GM18517 (cell line): ENCODE measurements around the gene GUCA1A.

Experiments
- ATAC-seq: cut with Tn5 transposase; IDR thresholded peaks from one replicate; pipeline ENCODE4 v1.9.1; 2021; ENCODE audit warnings: mild to moderate bottlenecking, moderate library complexity; ENCODE audit not compliant: unreplicated experiment

The GUCA1A gene

DNA sequence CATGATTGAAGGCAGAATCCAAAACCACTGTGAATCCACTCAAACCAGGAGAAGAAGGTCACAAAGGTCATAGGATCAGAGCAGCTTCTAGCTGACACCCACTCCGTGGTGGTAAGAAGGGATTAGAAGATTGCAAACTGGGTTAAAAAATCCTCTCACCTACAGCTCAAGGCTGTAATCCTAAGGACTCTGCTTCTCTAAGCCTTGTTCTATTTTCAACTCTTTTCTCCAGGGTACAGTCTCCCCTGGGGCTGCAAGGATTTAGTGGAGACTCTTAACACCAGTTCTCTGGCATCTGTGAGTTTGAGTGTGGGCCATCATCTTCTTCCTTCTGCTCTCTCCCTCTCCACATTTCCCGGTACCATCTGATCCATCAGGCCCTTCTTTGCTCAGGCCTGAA, at the start of gene GUCA1A:
Gene GUCA1A (plus strand): TSS at position 264 of the 400 bp plus-strand sequence. CDS start 250 bp downstream, outside the sequence.
- ATAC-seq, result no peak

DNA sequence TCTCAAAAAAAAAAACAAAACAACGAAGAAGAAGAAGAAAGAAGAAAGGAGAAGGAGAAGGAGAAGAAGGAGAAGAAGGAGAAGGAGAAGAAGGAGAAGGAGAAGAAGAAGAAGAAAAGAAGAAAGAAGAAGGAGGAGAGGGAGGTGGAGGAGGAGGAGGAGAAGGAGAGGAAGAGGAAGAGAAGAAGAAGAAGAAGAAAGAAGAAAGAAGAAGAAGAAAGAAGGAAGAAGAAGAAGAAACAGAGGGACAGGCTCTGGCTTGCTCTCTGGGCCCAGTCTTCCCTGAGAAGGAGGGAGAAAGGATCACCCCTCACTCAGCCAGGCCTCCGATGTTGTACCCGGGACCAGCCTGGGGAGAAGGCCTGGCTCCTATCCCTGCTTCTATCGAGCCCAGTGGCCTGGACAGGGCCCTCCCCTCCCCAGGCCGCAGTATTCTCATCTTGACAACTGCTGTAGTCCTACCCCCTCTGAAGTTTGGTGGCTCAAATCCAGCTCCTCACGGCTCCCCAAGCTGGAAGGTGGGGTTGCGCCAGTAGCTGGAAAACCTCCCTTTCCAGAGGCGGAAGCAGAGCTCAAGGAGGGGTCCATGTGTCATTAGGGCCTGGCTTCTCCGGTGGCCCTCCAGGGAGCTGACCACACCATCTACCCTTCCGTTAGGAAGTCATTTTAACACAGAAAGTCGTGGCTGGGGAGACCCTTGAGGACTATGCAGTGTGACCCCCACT, 49.6 kb upstream of the GUCA1A start:
- no peak for ATAC-seq

DNA sequence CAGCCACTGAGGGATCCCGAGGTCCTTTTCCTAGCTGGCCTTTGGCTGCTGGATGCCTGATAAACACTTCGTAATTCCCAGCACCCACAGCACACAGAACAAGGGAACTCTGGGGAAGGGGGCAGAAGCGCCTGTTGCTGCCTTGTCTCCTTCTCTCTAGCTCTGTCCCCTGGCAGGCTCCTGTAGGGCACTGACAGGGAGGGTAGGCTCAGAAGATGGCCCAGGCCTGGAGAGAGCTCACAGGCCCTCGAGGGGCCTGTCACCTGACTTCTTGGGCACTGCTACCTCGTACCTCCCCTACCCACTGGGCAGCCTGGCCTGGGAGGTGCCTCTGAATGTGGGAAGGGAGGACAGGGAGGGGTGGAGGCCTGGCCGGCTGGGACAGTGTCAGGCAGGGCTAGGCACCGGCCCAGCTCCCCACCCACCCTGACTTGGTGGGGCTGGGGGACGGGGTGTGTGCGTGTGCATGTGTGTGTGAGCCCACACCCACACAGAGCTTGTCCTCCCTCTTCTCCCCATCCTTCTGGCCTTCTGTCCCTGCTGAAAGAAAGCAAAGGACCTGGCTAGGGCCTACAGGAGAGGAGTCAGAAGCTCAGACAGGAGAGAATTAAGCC, 48.8 kb upstream of the GUCA1A start:
- no peak for ATAC-seq

- ATAC-seq, result no peak
Observed at GRCh38 chr6:42125231-42125630, 47.9 kb upstream of the GUCA1A start.

- no peak for ATAC-seq
Observed at GRCh38 chr6:42125663-42126062, 47.5 kb upstream of the GUCA1A start.

- ATAC-seq, result no peak
Observed at GRCh38 chr6:42128460-42129359, 44.5 kb upstream of the GUCA1A start.

GRCh38 chr6:42129360-42129676, 43.8 kb upstream of the GUCA1A start:
- no peak for ATAC-seq

GRCh38 chr6:42131531-42131930, 41.6 kb upstream of the GUCA1A start:
- no peak for ATAC-seq

DNA sequence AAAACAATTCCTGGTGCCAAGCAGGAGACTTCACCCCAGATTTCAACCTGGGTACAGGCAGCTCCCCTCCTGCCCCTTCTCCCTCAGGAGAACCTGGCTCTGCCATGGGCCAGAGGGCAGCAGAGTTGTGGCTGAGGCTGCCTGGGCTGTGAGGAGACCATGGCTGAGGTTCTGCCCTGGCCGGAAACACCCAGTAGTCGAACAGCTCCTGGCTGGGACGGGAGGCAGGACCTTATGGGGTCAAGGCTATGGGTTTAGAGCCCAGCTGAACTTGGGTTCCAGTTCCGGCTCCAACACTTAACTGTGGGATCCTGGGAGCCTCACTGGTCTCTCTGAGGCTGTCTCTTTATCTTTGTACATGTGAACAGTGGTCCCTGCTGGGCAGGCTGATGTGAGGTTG, 39.2 kb upstream of the GUCA1A start:
- no peak for ATAC-seq

DNA sequence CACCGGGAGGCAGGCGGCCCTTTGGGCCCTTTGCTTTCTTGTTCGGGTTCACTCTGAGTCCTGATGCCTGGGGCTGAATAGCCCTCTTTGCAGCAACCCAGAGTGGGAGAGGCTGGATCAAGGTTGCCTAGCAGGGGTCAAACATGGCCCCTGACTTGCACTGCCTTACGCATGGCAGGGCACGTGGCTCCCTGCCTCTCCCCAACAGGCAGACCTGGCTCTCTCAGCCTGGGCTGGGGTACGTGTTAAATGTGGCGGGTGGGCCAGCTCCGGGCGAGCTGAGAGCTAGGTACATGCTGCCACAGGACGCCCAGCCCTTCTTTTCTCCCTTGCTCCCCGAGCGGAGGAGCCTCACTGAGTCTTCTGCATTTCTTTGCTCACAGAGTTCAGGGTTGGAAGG, 38.0 kb upstream of the GUCA1A start:
- no peak for ATAC-seq

- ATAC-seq, result no peak
Observed at GRCh38 chr6:42135722-42136121, 37.4 kb upstream of the GUCA1A start.

DNA sequence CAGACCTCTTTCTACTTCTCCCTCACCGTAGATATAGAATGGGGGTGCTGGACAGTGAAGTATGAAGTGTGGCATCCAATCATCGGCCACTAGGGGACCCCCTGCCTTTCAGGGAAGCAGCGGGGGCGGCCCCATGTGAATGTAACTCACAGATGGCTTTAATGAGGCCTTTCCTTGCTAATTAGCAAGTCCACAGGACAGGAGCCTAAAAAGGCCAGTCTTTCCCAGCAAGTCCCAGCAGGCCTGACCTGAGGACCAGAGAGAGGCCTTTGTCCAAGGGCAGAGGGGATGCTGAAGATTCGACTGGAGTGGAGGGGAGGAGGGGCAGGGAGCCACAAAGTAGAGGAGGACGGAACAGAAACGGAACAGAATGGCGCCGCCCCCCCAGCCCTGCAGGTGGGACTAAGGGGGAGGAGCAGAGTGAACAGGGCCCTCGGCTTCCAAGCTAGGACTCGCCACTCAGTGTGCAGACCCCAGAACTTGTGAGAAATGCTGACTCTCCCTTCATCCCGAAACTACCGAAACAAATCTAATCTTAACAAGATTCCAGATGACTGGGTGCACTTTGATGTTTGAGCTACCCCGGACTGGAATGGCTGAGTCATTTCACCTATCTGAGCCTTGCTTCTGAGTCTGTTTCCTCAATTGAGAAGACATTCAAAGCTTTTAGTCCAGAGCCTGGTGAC, 36.5 kb upstream of the GUCA1A start:
- no peak for ATAC-seq

GRCh38 chr6:42137194-42137753, 35.9 kb upstream of the GUCA1A start:
- no peak for ATAC-seq

GRCh38 chr6:42138190-42138589, 35.0 kb upstream of the GUCA1A start:
- no peak for ATAC-seq

DNA sequence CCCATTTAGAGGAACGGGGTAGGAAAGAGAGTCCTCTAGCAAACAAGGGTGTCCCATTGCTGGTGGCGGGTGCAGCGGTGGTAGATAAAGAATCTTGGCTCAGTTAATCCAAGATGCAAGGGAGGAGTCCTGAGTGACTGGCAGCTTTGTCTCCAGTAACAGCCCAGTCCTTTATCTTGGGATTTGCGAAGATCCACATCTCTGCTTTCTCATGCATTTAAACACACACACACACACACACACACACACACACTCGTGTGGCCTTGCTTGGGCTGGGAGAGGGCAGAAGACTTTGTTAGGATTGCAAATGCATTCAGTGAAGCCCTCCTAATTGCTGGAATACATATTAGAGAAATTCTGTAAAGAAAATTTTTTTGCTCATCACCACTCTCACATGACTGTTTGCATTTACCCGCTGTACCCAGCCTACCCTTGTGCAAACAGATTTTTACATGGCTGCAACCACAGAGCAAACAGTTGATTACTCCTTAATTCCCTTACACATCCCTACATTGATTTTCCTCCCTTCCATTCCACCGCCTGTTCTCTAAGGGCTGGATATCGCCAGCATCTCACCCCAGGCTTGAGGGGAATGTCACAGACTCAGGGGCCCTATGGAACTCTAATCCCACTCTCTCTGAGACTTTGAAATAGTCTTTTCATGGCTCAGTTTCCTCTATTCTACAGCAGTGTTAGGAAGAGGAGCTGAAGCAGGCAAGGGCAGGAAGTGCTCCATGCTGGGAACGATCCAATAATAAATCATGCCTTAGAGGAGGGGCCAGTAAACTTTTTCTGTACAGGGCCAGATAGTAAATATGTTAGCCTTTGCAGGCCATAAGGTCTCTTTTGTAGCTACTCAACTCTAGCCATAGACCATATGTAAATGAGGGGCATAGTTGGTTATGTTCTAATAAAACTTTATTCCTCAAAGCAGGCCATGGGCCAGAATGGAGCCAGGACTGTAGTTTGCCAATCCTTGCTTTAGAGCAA, 34.2 kb upstream of the GUCA1A start:
- ATAC-seq, result no peak

- no peak for ATAC-seq
Observed at GRCh38 chr6:42140032-42140431, 33.1 kb upstream of the GUCA1A start.

- no peak for ATAC-seq
Observed at GRCh38 chr6:42140756-42141602, 32.2 kb upstream of the GUCA1A start.

DNA sequence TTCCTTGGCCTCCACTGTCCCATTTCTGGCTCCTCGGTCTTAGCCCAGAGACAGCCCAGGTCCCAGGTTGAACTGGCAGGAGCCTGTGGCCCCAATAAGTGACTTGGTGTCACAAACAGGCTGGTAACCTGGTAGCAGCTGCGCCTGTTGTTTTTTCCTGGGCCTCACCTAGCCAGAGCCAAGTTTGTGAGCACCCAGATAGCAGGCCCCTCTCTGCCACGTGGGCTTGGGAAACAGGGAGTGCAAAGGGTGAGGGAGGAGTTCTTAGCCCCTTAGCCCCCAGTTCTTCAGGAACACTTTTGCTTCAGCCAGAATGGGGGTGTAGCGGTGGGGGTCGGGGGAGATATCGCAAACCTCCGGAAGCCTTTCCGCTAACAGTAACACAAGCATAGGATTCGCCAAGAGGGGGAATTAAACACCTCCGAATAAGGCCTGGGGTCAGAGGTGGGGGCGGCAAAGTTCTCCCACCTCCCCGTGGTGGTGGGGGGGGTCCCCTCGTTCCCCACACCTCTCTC, 31.5 kb upstream of the GUCA1A start:
- ATAC-seq, result no peak
